ENCODE measurements around the gene ORAI2. TPM values are rescaled to one million over a fixed set of nuclear protein-coding genes. Genes with fewer than 3 reads are reported as not detected.

Gene ORAI2
- total RNA-seq, 1 donor from 2014 or later = 48.5 TPM

GRCh38 chr7:102468478-102469350 lies 35.3 kb downstream of the ORAI2 start:
- H3K4me3 Mint-ChIP-seq = peak overlapping the region; percentile 66
- DNase-seq (ENCODE audit: low read depth, low spot score) = no peak
- no peaks in the 10 kb centered on the region for H3K36me3 Mint-ChIP-seq (ENCODE audit: low read depth)
- no peak overlapping the region for H3K27ac Mint-ChIP-seq (ENCODE audit: unreplicated experiment)
- peaks cover 22% of the 10 kb centered on the region for H3K4me1 Mint-ChIP-seq
- no peak for TF ChIP-seq CTCF (conservative IDR thresholded peaks at IDR 0.05)
- no peaks in the 10 kb centered on the region for H3K9me3 Mint-ChIP-seq
- H3K27me3 Mint-ChIP-seq (ENCODE audit: low read depth) = no peaks in the 10 kb centered on the region

- H3K27me3 Mint-ChIP-seq (ENCODE audit: low read depth) = no peaks in the 10 kb centered on the region
- no peaks in the 10 kb centered on the region for H3K9me3 Mint-ChIP-seq
- H3K36me3 Mint-ChIP-seq (ENCODE audit: low read depth) = no peaks in the 10 kb centered on the region
- H3K27ac Mint-ChIP-seq (ENCODE audit: unreplicated experiment) = no peak overlapping the region
- TF ChIP-seq CTCF (conservative IDR thresholded peaks at IDR 0.05) = no peak
- DNase-seq (ENCODE audit: low read depth, low spot score) = no peak
- H3K4me3 Mint-ChIP-seq = no peak overlapping the region
- H3K4me1 Mint-ChIP-seq = peaks cover 14% of the 10 kb centered on the region
These were observed 36.1 kb downstream of the ORAI2 start for GRCh38 chr7:102469351-102469971.

GRCh38 chr7:102469972-102470825 lies 36.8 kb downstream of the ORAI2 start:
- Mint-ChIP-seq H3K9me3 (no peaks in the 10 kb centered on the region), H3K27ac (ENCODE audit: unreplicated experiment) (no peak overlapping the region)
- DNase-seq (ENCODE audit: low read depth, low spot score) = no peak

GRCh38 chr7:102471791-102472125 lies 38.4 kb downstream of the ORAI2 start:
- H3K27ac Mint-ChIP-seq (ENCODE audit: unreplicated experiment) = no peak overlapping the region
- H3K4me1 Mint-ChIP-seq = peaks cover 2% of the 10 kb centered on the region
- no peaks in the 10 kb centered on the region for H3K36me3 Mint-ChIP-seq (ENCODE audit: low read depth)
- H3K27me3 Mint-ChIP-seq (ENCODE audit: low read depth) = no peaks in the 10 kb centered on the region
- no peaks in the 10 kb centered on the region for H3K9me3 Mint-ChIP-seq
- no peak for DNase-seq (ENCODE audit: low read depth, low spot score)
- TF ChIP-seq CTCF (conservative IDR thresholded peaks at IDR 0.05) = no peak
- peak overlapping the region; percentile 73 for H3K4me3 Mint-ChIP-seq

More at GRCh38 chr7:102469972-102470825, 36.8 kb downstream of the ORAI2 start:
- Mint-ChIP-seq H3K36me3 (ENCODE audit: low read depth) (no peaks in the 10 kb centered on the region), H3K27me3 (ENCODE audit: low read depth) (no peaks in the 10 kb centered on the region), H3K4me3 (peak overlapping the region; percentile 78), H3K4me1 (peaks cover 14% of the 10 kb centered on the region)
- no peak for TF ChIP-seq CTCF (conservative IDR thresholded peaks at IDR 0.05)
